GM12801 (cell line): ENCODE results near the gene LY6G6F.

Source experiments
- CTCF ChIP-seq: IDR thresholded peaks from one replicate; pipeline ENCODE4 v1.5.1; 2011; ENCODE audit warnings: control low read depth; ENCODE audit not compliant: insufficient read length; ENCODE audit errors: extremely low read depth

Gene LY6G6F

GRCh38 chr6:31683591-31683990 is 23.1 kb upstream of the LY6G6F start:
- no peak for TF ChIP-seq CTCF

GRCh38 chr6:31686483-31686882 is 20.2 kb upstream of the LY6G6F start:
- no peak for TF ChIP-seq CTCF

- no peak for TF ChIP-seq CTCF
Observed at GRCh38 chr6:31687321-31687720, 19.3 kb upstream of the LY6G6F start.

GRCh38 chr6:31687860-31688693 is 18.6 kb upstream of the LY6G6F start:
- TF ChIP-seq CTCF: no peak

GRCh38 chr6:31689249-31690110 is 17.2 kb upstream of the LY6G6F start:
- TF ChIP-seq CTCF: no peak

GRCh38 chr6:31690231-31691077 is 16.2 kb upstream of the LY6G6F start:
- no peak for TF ChIP-seq CTCF

GRCh38 chr6:31691078-31691463 is 15.6 kb upstream of the LY6G6F start:
- TF ChIP-seq CTCF: no peak
